Measurements from ENCODE around the gene SH3RF3.

DNA sequence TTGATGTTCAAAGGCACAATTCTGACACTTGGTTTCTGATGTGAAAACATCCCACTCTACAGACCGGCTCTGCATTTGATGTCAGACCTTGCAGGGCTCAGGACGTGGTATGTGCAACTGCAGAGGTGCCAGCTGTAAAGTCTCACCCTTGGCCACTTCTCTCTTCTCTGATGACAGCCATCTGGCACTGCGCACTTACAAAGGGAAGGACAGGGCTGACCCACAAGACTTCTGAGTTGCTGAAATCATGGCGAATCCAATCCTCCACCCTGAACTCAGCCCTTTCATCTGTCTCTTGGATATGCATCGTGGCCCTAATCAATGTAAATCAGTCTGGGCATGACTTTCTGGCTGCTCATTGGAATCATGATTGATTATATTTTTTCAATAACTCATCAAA is 402.2 kb downstream of the SH3RF3 start:
- TF ChIP-seq, protein P1, sequence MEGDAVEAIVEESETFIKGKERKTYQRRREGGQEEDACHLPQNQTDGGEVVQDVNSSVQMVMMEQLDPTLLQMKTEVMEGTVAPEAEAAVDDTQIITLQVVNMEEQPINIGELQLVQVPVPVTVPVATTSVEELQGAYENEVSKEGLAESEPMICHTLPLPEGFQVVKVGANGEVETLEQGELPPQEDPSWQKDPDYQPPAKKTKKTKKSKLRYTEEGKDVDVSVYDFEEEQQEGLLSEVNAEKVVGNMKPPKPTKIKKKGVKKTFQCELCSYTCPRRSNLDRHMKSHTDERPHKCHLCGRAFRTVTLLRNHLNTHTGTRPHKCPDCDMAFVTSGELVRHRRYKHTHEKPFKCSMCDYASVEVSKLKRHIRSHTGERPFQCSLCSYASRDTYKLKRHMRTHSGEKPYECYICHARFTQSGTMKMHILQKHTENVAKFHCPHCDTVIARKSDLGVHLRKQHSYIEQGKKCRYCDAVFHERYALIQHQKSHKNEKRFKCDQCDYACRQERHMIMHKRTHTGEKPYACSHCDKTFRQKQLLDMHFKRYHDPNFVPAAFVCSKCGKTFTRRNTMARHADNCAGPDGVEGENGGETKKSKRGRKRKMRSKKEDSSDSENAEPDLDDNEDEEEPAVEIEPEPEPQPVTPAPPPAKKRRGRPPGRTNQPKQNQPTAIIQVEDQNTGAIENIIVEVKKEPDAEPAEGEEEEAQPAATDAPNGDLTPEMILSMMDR (optimal IDR thresholded peaks at IDR 0.05 in 1 of 3, IDR thresholded peaks at IDR 0.05 in 1 of 3, conservative IDR thresholded peaks at IDR 0.05 in 1 of 3; ENCODE audit: extremely low read depth in 1 of 3, insufficient read depth in 2 of 3, low read length in 3 of 3) = no peak
- TF ChIP-seq EZH2 (IDR thresholded peaks at IDR 0.05; ENCODE audit: low read length) = no peak

Data from keratinocyte (primary cell).